Peyer's patch (tissue), 4 donors: Measurements from ENCODE around the gene DNER.

Experiments used
- CTCF ChIP-seq, 6 experiments: fragments of 450-650 bp in 4 of 6; fragments of 200-600 bp in 2 of 6; sonication (generic) in 1 of 6; IDR thresholded peaks; one replicate each; pipeline ENCODE4 v1.5.1; 2017 to 2019; ENCODE audit warnings: antibody characterized with exemption in 6 of 6, mild to moderate bottlenecking in 3 of 6, moderate library complexity in 1 of 6
- POLR2A ChIP-seq, 2 donors: fragments of 450-650 bp; IDR thresholded peaks; one replicate each; pipeline ENCODE4 v1.5.1; 2017; ENCODE audit warnings: antibody characterized with exemption in 2 of 2, mild to moderate bottlenecking in 2 of 2, moderate library complexity in 2 of 2

GRCh38 chr2:229660951-229661350 lies 53.4 kb downstream of the DNER start:
- TF ChIP-seq CTCF (IDR thresholded peaks at IDR 0.05) (no peak), POLR2A (IDR thresholded peaks at IDR 0.05) (no peak)
